HG02981 (cell line): Measurements from ENCODE around the gene COL5A2.

ENCODE experiments used
- ATAC-seq: cut with Tn5 transposase; IDR thresholded peaks from one replicate; pipeline ENCODE4 v1.9.1; 2021; ENCODE audit warnings: mild to moderate bottlenecking, moderate library complexity; ENCODE audit not compliant: unreplicated experiment

Gene COL5A2

GRCh38 chr2:189150033-189150432 lies 29.5 kb downstream of the COL5A2 start:
- no peak for ATAC-seq

- ATAC-seq: no peak
Observed at GRCh38 chr2:189147989-189148388, 31.6 kb downstream of the COL5A2 start.

DNA sequence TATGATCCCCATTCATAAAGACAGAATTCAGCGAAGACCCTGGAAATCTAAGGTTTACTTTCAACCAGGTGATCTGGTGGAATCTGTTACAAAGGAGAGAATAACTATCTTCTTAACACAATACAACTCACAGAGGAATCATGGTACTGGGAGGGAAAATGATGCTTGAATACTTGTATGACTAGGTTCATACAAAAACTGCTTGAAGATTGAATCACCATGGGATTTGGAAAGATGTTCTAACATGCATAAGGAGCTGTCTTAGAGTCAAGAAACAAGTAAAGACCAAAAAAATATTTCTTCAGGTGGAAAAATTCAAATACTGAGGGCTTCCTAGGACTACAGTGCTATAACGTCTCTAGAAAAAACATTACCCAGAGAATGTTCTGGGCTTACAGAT lies 32.2 kb downstream of the COL5A2 start:
- no peak for ATAC-seq

- no peak for ATAC-seq
Observed at GRCh38 chr2:189146553-189146952, 33.0 kb downstream of the COL5A2 start.

GRCh38 chr2:189144700-189145211 lies 34.8 kb downstream of the COL5A2 start:
- ATAC-seq: no peak

- ATAC-seq: no peak
Observed at GRCh38 chr2:189143925-189144324, 35.6 kb downstream of the COL5A2 start.

DNA sequence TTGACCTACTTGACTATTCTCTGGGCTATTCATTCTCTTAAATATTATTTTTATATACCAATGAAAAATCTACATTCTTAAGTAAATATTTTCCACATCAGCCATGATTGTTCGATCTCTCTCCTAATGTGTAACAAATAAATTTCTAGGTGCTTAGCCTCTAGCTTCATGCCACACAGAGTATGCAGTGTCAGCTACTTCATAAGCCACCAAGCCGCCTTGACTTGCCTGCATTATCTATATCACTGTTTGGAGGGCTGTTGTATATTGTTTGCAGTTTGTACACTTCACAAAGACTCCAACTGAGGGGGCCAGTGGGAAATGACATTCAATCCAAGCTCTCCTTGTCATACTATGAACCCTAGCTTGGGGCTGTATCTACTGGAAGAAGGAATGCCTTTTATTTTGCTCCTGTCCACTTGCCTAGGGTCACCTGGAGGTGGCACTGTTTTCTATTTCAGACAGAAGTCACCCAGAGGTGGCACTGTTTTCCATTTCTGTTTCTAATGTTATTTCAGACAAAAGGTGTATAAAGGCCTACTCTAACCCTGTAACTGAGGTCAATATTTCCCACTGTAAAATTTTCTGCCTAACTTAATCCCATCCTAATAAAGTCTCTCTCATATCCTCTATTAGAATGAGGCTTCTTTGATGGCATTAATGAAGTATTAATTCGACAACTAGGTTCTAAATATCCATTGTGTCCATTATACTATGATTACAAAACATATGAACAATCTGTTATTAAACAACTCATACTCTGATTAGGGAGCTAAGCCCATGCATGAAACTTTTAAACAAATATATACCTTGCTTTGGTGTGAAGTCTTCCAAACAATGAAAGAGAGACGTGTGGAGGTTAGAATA lies 36.4 kb downstream of the COL5A2 start:
- ATAC-seq: peak; percentile 100

DNA sequence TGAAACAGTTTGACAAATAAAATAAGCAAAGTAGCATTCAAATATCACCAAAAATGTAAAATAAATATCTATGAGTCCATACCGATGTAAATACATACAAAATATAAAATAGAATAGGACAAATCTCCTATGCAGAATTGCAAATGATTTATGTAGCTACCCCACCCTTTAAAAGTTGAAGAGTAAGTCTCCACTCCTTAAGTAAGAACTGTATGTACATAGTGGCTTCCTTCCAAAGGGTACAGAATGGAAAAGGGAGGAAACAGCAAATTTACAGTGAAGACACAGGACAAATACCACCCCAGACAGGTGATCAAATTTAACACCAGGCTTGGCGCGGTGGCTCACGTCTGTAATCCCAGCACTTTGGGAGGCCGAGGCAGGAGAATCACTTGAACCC lies 40.8 kb downstream of the COL5A2 start:
- no peak for ATAC-seq

DNA sequence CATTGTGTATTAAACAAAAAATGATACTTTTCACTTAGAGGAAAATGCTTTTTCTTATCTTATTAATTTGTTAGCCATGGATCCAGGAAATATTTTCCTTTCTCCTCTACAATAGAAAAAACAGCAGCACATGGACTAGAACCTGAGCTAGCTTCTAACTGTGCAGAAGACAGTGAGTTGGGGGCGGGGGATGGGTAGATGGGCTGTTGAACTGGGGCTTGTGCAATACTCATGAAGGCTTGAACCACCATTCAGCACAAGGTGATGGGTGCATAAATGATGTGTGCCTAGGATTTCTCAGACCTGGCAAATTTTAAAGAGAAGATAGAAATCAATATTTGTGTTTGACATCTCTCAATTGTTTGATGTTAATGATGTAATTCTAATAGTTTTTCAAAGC lies 42.0 kb downstream of the COL5A2 start:
- no peak for ATAC-seq

DNA sequence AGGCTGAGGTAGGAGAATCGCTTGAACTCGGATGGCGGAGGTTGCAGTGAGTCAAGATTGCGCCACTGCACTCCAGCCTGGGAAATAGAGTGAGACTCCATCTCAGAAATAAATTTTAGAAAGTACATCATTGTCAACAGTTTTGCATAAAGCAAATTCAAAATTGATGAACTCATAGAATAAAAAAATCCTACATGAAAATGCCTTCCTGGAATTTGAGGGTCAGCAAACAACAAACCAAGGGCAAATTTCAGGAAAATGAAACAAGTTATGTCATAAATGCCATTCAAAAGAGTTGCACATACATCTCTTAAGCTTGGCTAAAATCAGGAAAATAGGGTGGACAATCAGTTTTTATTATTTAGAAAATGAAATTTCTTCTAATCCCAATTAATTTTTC lies 45.1 kb downstream of the COL5A2 start:
- ATAC-seq: no peak

GRCh38 chr2:189131991-189132390 lies 47.6 kb downstream of the COL5A2 start:
- no peak for ATAC-seq

- ATAC-seq: no peak
Observed at GRCh38 chr2:189129971-189130370, 49.6 kb downstream of the COL5A2 start.

DNA sequence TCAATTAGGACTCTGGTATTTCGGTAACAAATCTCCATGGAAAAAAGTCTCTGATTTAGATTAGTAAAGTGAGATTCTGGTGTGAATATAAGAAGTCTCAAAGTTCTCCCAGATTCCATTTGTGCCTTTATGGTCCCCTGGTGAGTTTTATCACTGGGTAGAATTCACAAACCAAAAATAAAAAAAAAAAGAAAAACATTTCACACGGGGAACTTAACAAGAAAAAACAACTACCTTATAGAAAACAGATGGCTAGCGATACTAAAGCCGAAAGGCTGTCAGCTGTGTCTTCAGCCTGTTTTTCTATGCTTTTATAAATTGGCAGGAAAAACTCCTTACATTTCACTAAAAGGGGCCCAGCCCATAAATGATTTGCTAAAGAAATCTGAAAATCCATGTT lies 50.6 kb downstream of the COL5A2 start:
- ATAC-seq: no peak

DNA sequence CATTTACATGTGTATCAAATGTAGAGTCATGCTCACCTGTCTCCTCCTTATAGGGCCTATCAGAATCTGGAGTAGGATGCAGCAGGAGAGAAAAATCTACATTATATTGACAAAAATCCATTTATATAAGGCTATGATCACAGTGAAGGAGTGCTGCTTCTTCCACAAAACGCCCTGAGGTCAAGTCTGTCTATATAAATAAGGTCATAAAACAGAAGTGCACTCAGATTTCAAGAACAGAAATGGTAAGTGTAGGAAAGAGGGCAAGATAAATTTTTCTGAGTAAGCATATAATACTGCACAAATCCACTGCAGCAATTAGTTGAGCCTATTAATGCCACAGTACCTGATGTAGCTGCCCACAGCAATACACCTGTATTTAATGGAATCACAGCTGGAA lies 51.8 kb downstream of the COL5A2 start:
- ATAC-seq: no peak

DNA sequence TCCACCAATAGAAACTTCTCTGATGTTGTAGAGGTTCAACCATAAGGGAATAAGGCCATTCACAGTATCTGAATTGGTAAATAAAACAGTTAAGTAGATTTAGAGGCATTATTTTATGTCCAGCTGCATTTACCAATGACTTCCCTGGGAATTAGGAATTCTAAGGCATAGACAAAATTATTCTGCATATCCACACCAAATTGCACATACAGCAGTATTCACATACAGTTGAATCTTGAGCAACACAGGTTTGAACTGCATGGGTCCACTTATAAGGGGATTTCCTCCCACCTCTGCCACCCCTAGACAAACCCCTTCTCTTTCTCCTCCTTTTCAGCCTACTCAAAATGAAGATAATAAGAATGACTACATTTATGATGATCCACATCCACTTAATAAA lies 54.4 kb downstream of the COL5A2 start:
- ATAC-seq: no peak

- ATAC-seq: no peak
Observed at GRCh38 chr2:189124175-189124574, 55.4 kb downstream of the COL5A2 start.

DNA sequence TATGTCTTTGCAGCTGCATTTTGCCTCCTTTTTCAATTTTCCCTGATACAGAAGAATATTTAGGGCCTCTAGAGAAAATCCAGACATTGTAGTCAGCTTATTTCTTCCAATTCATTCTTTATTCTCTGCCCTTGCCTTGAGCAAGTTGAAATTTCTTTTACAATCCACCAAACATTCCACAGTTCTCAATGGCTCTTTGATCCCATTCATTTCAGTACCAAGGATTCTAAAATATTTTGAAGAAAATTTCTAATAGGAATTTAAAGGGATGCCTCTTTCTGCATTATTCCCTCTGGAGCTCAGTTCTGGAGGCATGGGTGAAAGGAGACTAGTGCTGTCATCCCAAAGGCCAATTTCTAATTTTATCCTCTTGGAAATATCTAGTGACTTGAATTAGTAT lies 61.2 kb downstream of the COL5A2 start:
- no peak for ATAC-seq

DNA sequence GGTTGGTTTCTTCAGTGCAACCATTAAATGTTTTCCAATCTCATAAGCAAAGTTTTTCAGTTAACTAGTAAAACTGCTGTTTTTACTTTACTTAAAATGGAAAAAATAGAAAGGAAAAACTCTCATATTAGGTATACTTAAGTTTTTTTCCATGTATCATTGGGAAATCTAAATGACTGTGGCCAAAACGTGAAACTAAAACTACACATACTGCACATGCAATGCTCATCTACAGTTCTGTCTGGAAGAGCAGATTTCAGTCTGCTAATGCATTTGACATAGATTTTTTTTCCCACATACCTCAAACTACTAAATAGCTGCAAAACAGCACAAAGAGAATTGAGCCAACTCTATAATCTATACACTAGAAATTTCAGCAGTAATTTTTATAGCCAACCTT lies 62.6 kb downstream of the COL5A2 start:
- no peak for ATAC-seq

DNA sequence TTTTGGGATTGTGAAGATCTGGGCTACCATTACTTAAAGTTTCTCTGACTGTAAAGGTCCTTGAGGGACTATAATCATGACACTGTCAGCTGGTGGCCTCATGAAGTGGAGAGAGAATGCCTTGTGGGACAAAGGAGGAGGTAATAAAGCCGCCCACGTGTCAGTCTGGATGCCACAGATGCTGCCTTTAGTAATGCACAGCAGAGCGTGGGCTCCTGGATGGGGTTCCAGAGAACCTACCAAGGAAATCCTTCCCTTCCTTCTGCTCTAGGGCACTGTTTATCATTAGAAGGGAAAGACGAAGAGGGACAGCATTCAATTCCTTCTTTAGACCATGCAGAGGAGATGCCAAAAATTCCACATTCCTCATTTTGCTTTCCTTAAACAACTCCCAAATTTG lies 63.5 kb downstream of the COL5A2 start:
- no peak for ATAC-seq

DNA sequence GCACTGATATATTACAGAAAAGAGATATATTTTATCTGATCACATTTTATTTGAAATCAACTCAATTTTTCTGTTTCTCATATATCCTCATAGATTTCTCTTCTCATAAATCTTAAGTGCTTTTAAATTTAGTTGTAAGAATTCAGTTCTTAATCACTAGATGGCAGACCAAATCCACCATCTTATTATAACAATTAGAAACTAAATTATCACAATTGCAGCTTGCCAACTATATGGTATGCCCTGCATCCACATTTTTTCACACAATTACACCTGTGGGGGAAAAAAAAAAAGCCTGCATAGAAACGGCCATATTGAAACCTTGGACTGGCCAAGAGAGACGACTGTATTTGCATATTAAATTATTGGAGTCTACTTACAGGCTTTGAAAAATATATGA lies 64.4 kb downstream of the COL5A2 start:
- no peak for ATAC-seq

- ATAC-seq: no peak
Observed at GRCh38 chr2:189113963-189114362, 65.6 kb downstream of the COL5A2 start.

DNA sequence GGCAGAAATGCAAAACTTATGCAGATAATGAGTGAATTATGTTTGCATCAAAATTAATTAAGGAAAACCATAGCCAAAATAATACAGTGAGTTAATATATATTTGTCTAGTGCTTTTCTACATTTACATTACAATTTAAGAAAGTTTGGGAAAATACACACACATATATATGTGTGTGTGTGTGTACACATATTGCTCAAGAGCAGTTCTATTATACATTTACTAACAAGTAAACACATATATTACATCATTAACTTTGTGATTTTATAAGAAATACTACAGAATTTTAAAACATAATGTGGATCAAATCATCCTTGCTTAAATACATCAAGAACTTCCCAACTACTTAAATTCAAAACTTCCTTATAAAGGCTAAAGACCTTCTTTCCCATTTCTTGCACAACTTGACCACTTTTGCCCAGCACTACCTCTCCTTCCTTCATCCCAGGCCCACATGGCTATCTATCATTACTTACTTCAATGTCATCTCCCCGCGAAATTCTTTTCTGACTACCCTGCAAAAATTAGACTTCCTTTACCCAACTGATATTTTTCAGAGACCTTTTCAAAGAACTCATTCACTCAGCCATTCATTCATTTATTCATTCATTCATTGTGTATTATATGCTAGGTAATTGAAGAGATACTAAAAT lies 68.4 kb downstream of the COL5A2 start:
- no peak for ATAC-seq
